Trophoblast cell (in vitro differentiated cells and primary cell): ENCODE measurements around the gene ABCB9.

Experiments used
- DNase-seq, 2 donors: peaks; one replicate each; pipeline ENCODE4 v3.0.0-alpha.2; 2016
- H2AFZ ChIP-seq: 2 replicates; pipeline ENCODE4 v1.6.1; 2013; ENCODE audit warnings: low read length, moderate library complexity, mild to moderate bottlenecking; ENCODE audit not compliant: insufficient read depth, poor library complexity
- H2AK5ac ChIP-seq: 2 replicates; pipeline ENCODE4 v1.6.1; 2013; ENCODE audit warnings: mild to moderate bottlenecking, low read length
- H2BK120ac ChIP-seq: 2 replicates; pipeline ENCODE4 v1.6.1; 2013; ENCODE audit warnings: low read length, mild to moderate bottlenecking, moderate library complexity; ENCODE audit not compliant: insufficient read depth, poor library complexity
- H2BK12ac ChIP-seq: 2 replicates; pipeline ENCODE4 v1.6.1; 2013; ENCODE audit warnings: mild to moderate bottlenecking, low read length, moderate library complexity
- H2BK5ac ChIP-seq: 2 replicates; pipeline ENCODE4 v1.6.1; 2013; ENCODE audit warnings: low read length, low read depth, moderate library complexity, mild to moderate bottlenecking; ENCODE audit not compliant: poor library complexity
- H3K14ac ChIP-seq: 2 replicates; pipeline ENCODE4 v1.6.1; 2013; ENCODE audit warnings: mild to moderate bottlenecking, low read length
- H3K18ac ChIP-seq: 2 replicates; pipeline ENCODE4 v1.6.1; 2013; ENCODE audit warnings: mild to moderate bottlenecking, low read length
- H3K23ac ChIP-seq: 2 replicates; pipeline ENCODE4 v1.6.1; 2013; ENCODE audit warnings: low read length
- H3K27ac ChIP-seq: 2 replicates; pipeline ENCODE4 v1.5.1; 2013; ENCODE audit warnings: low read depth, mild to moderate bottlenecking, inconsistent platforms, low read length, moderate library complexity
- H3K27me3 ChIP-seq: 2 replicates; pipeline ENCODE4 v1.6.1; 2013; ENCODE audit warnings: inconsistent platforms, mild to moderate bottlenecking, low read length, moderate library complexity; ENCODE audit not compliant: insufficient read depth
- H3K36me3 ChIP-seq, 2 experiments: 1 replicate in 1 of 2; 2 replicates in 1 of 2; pipeline ENCODE4 v1.6.1; 2013; ENCODE audit warnings: low read length in 2 of 2, mild to moderate bottlenecking in 2 of 2, moderate library complexity in 1 of 2; ENCODE audit not compliant: insufficient read depth in 2 of 2, control insufficient read depth in 1 of 2
- H3K4ac ChIP-seq: 2 replicates; pipeline ENCODE4 v1.6.1; 2013; ENCODE audit warnings: low read depth, mild to moderate bottlenecking, low read length, moderate library complexity
- H3K4me1 ChIP-seq, 2 experiments: 1 replicate in 1 of 2; 2 replicates in 1 of 2; pipeline ENCODE4 v1.6.1; 2013; ENCODE audit warnings: low read length in 2 of 2, mild to moderate bottlenecking in 2 of 2, moderate library complexity in 1 of 2; ENCODE audit not compliant: insufficient read depth in 2 of 2, control insufficient read depth in 1 of 2
- H3K4me2 ChIP-seq: 2 replicates; pipeline ENCODE4 v1.6.1; 2013; ENCODE audit warnings: inconsistent platforms, mild to moderate bottlenecking, low read length, moderate library complexity
- H3K4me3 ChIP-seq: 2 replicates; pipeline ENCODE4 v1.5.1; 2013; ENCODE audit warnings: mild to moderate bottlenecking, low read depth, low read length, inconsistent platforms
- H3K79me1 ChIP-seq: one replicate; pipeline ENCODE4 v1.6.1; 2013; ENCODE audit warnings: low read length
- H3K79me2 ChIP-seq: 2 replicates; pipeline ENCODE4 v1.6.1; 2013; ENCODE audit warnings: low read length, mild to moderate bottlenecking; ENCODE audit not compliant: control insufficient read depth, insufficient read depth, poor library complexity
- H3K9ac ChIP-seq: 2 replicates; pipeline ENCODE4 v1.6.1; 2013; ENCODE audit warnings: mild to moderate bottlenecking, low read length
- H3K9me3 ChIP-seq: 2 replicates; pipeline ENCODE4 v1.6.1; 2013; ENCODE audit warnings: low read depth, mild to moderate bottlenecking, control low read depth, inconsistent platforms, low read length; ENCODE audit not compliant: insufficient read depth
- H4K12ac ChIP-seq: 2 replicates; pipeline ENCODE4 v1.6.1; 2013; ENCODE audit warnings: low read depth, mild to moderate bottlenecking, low read length, moderate library complexity
- H4K8ac ChIP-seq: 2 replicates; pipeline ENCODE4 v1.6.1; 2013; ENCODE audit warnings: low read depth, mild to moderate bottlenecking, low read length, moderate library complexity
- H4K91ac ChIP-seq: one replicate; pipeline ENCODE4 v1.6.1; 2013; ENCODE audit warnings: low read depth, mild to moderate bottlenecking, low read length, moderate library complexity
- WGBS: extraction: QIAGEN DNeasy Blood & Tissue Kit; methylation state at CpG from one replicate; pipeline ENCODE4 v1.1.7; 2013; ENCODE audit warnings: missing lambda C conversion rate; ENCODE audit not compliant: insufficient read length, insufficient coverage; ENCODE audit errors: extremely low coverage; 5-methylcytosine and 5-hydroxymethylcytosine counted together

Gene ABCB9

DNA sequence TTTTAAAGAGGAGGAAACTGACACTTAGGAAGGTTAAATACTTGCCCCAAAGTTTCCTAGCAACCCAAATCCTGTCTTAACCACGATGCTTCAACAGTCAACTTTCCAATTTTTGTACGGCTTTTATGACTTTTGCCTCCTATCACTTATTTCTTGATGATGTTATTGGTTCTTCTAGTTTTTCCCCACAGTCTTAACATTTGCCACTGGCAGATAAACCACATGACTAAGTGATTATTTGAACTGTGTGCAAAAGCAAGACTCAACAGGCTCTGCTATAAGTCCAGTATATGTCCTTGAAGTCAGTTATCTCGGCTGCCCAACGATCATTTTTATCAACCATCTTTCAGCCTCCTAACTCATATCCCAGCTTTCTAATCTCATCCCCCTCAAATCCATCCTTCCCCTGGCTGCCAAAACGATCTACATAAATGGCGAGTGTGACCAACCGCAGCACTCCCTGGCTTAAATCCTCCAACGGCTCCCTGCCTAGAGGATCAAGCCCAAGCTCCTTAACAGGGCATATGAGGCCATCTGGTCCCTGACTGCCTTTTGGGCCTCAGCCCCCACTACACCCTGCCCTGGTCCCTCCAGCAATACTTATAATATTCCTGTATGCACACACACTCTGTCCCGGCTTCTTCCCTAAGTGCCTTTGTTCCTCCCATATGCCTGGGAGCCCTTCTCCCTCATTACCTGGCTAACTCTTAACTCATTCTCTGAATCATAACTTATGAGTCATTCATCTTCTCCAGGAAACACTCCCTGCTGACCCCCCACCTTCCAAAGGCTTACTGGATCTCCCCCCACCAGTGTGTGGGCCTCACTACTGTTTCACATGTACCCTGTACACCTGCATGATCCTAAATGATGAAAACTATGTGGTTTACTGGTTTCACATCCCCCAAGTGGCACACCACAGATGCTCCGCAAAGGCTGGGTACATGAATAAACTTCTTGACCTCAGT is 79.1 kb downstream of the ABCB9 start:
- H3K23ac ChIP-seq = no peak overlapping the region
- peak overlapping the region; percentile 50 for H2BK5ac ChIP-seq
- no peak overlapping the region for H3K9ac ChIP-seq
- peak overlapping the region; percentile 19 for H3K18ac ChIP-seq
- peak; percentile 37 to 70 for DNase-seq
- H3K4me2 ChIP-seq = peak overlapping the region; percentile 19
- H3K4me1 ChIP-seq = peaks cover 24 to 31% of the 10 kb centered on the region in 2 experiments
- H3K9me3 ChIP-seq = no peaks in the 10 kb centered on the region
- H3K27me3 ChIP-seq = no peaks in the 10 kb centered on the region
- peak overlapping the region; percentile 68 for H2BK120ac ChIP-seq
- peak overlapping the region; percentile 9 for H4K12ac ChIP-seq
- WGBS = no CpG with 5 or more reads among the region's 10 CpGs
- peak overlapping the region; percentile 53 for H3K4ac ChIP-seq
- peaks cover 12% of the 10 kb centered on the region for H3K79me2 ChIP-seq
- H2AFZ ChIP-seq = peak overlapping the region; percentile 8
- H2BK12ac ChIP-seq = peak overlapping the region; percentile 67
- peak overlapping the region; percentile 50 for H4K91ac ChIP-seq
- H3K36me3 ChIP-seq = no peaks in the 10 kb centered on the region
- peak overlapping the region; percentile 66 for H3K14ac ChIP-seq
- H4K8ac ChIP-seq = peak overlapping the region; percentile 26
- peak overlapping the region; percentile 90 for H3K27ac ChIP-seq
- peak overlapping the region; percentile 44 for H2AK5ac ChIP-seq
- H3K4me3 ChIP-seq = no peak overlapping the region
- H3K79me1 ChIP-seq = peaks cover 18% of the 10 kb centered on the region

DNA sequence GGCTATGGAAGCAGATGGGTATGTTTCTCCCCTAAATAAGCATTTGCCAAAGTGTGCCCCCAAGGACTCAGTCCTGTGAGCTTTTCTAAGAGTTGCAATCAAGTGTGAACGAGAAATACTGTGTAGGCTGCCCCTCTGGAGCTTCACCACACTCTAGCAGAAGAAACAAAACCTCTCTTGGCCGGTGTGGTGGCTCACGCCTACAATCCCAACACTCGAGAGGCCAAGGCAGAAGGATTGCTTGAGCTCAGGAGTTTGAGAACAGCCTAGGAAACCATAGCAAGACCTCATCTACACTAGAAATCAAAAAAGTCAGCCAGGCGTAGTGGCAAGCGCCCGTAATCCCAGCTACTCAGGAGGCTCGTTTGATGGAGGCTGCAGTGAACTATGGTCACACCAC is 80.1 kb downstream of the ABCB9 start:
- H3K9me3 ChIP-seq = no peaks in the 10 kb centered on the region
- no peak overlapping the region for H2AK5ac ChIP-seq
- no peaks in the 10 kb centered on the region for H3K27me3 ChIP-seq
- H4K12ac ChIP-seq = no peak overlapping the region
- peaks cover 24 to 33% of the 10 kb centered on the region in 2 experiments for H3K4me1 ChIP-seq
- peak overlapping the region; percentile 18 for H2BK12ac ChIP-seq
- H2BK5ac ChIP-seq = peak overlapping the region; percentile 39
- H3K9ac ChIP-seq = no peak overlapping the region
- no peak overlapping the region for H2AFZ ChIP-seq
- no peak overlapping the region for H4K91ac ChIP-seq
- H3K4ac ChIP-seq = peak overlapping the region; percentile 96
- peaks cover 18% of the 10 kb centered on the region for H3K79me1 ChIP-seq
- H3K23ac ChIP-seq = no peak overlapping the region
- peak overlapping the region; percentile 8 for H3K18ac ChIP-seq
- no peak overlapping the region for H3K27ac ChIP-seq
- H3K14ac ChIP-seq = peak overlapping the region; percentile 62
- no peaks in the 10 kb centered on the region for H3K36me3 ChIP-seq
- no peak overlapping the region for H4K8ac ChIP-seq
- H3K79me2 ChIP-seq = peaks cover 12% of the 10 kb centered on the region
- no peak overlapping the region for H3K4me3 ChIP-seq
- no CpG with 5 or more reads among the region's 8 CpGs for WGBS
- H2BK120ac ChIP-seq = peak overlapping the region; percentile 25
- no peak for DNase-seq
- H3K4me2 ChIP-seq = no peak overlapping the region

DNA sequence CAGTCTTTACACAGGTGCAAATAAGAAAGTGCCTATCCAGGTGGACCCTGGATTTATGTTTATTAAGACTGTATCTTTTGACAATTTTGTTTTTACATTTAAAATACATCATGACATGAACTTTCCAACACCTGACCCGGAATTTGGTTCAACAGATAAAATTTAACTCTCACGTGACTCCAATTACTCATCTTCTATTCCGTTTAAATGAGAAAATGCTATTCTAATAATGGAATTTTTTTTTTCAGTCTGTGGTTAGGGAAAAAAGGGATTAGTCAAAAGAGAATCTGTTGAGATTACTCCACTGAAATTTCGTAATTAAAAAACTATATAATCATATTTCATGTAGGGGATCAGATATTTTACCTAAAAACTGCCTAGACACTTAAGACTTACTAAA is 81.4 kb downstream of the ABCB9 start:
- peaks cover 24 to 34% of the 10 kb centered on the region in 2 experiments for H3K4me1 ChIP-seq
- no peak overlapping the region for H2BK120ac ChIP-seq
- H3K9ac ChIP-seq = no peak overlapping the region
- H3K9me3 ChIP-seq = no peaks in the 10 kb centered on the region
- no CpG with 5 or more reads among the region's 4 CpGs for WGBS
- H3K4ac ChIP-seq = no peak overlapping the region
- H4K91ac ChIP-seq = no peak overlapping the region
- H3K23ac ChIP-seq = no peak overlapping the region
- no peak overlapping the region for H2AFZ ChIP-seq
- no peak overlapping the region for H3K4me3 ChIP-seq
- H4K8ac ChIP-seq = no peak overlapping the region
- no peak overlapping the region for H2AK5ac ChIP-seq
- H3K79me2 ChIP-seq = peaks cover 12% of the 10 kb centered on the region
- H3K27ac ChIP-seq = no peak overlapping the region
- H2BK5ac ChIP-seq = no peak overlapping the region
- no peak overlapping the region for H2BK12ac ChIP-seq
- no peak overlapping the region for H3K18ac ChIP-seq
- no peak overlapping the region for H3K4me2 ChIP-seq
- H4K12ac ChIP-seq = no peak overlapping the region
- DNase-seq = no peak
- H3K36me3 ChIP-seq = no peaks in the 10 kb centered on the region
- H3K14ac ChIP-seq = no peak overlapping the region
- H3K79me1 ChIP-seq = peaks cover 18% of the 10 kb centered on the region
- no peaks in the 10 kb centered on the region for H3K27me3 ChIP-seq

DNA sequence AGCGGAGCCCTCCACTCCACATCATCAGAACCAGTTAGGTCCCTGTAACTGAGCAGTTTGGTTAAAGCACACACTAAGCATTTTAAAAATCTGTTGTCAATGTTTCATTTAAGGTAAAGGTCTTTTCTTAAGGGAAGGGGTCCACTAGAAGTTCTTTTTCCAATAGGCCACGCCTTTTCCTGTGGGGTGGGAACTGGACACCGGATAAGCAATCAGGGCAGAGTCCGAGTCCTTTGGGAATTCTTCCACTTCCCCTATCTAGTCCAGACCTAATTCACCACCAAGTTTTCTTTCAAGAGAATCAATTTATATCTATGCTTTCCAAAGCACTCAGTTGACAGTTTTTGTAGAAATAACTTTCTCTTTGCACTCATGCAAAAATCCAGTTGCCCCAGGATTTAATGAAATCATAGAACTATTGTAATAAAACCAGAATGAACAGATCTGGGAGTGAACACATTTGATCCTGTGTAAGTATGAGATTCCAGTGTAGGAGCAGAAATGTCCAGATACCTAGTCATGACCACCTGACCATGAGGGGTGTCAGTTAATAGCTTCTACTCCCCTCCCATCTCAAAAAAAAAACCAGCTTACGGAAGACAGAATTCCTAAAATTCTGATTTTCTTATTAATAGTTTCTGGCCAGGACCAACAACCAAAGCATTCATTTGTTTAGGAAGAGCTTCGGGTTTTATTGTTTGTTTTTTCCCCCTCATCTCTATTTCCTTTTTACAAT is 82.0 kb downstream of the ABCB9 start:
- Histone ChIP-seq H4K8ac (no peak overlapping the region), H3K4me2 (no peak overlapping the region), H3K4ac (peak overlapping the region; percentile 87), H3K23ac (no peak overlapping the region), H2AFZ (no peak overlapping the region), H3K27ac (no peak overlapping the region), H2BK5ac (peak overlapping the region; percentile 24), H3K18ac (no peak overlapping the region), H3K27me3 (no peaks in the 10 kb centered on the region), H4K12ac (no peak overlapping the region), H3K4me3 (no peak overlapping the region), H3K14ac (no peak overlapping the region), H3K9me3 (no peaks in the 10 kb centered on the region), H3K9ac (no peak overlapping the region), H3K4me1 (peaks cover 21 to 30% of the 10 kb centered on the region in 2 experiments), H2BK120ac (no peak overlapping the region), H3K36me3 (peaks cover 0 to under 1% of the 10 kb centered on the region in 2 experiments), H3K79me1 (peaks cover 16% of the 10 kb centered on the region), H4K91ac (no peak overlapping the region), H3K79me2 (peaks cover 10% of the 10 kb centered on the region), H2BK12ac (no peak overlapping the region), H2AK5ac (no peak overlapping the region)
- WGBS = no CpG with 5 or more reads among the region's 6 CpGs
- no peak for DNase-seq
